Erythroblast (primary cell): ENCODE results near the gene GABRB1.

Source experiments
- GATA1 ChIP-seq: IDR thresholded peaks from 2 replicates; pipeline ENCODE4 v1.6.1; 2011; ENCODE audit warnings: low read depth, mild to moderate bottlenecking, control low read depth, low read length, moderate library complexity
- POLR2A ChIP-seq: IDR thresholded peaks from 2 replicates; pipeline ENCODE4 v1.6.1; 2011; ENCODE audit warnings: mild to moderate bottlenecking, low read length

GRCh38 chr4:47349326-47349725 is 318.0 kb downstream of the GABRB1 start:
- TF ChIP-seq POLR2A, result no peak
- no peak for TF ChIP-seq GATA1
